ENCODE measurements around the gene TRABD2B. TPM values are rescaled to one million over a fixed set of nuclear protein-coding genes. Genes with fewer than 3 reads are reported as not detected.

Gene TRABD2B
- total RNA-seq, 1 experiment from 2014 or later: 0.05 TPM

DNA sequence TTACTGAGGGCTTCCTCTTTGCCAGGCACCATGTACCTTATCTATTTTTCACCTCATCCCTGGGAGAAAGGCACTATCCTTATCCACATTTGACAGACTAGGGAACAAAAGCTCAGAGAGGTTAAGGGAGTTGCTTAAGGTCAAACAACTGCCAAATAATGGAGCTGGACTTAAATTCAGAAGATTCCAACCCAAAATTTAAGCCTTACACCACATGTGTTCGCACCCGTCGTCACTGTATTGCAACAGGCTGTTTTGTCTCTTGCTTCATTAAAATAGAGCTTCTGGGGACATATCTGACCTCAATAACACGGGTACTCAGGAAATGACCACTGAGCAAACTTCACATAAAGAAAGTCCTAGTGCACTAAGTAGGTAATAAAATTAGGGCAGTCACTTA is 62.0 kb downstream of the TRABD2B start:
- Histone ChIP-seq H3K9ac (ENCODE audit: low read length) (no peak overlapping the region), H3K27me3 (ENCODE audit: insufficient read depth, low read length) (no peaks in the 10 kb centered on the region; the same call in none of the 2 replicates), H3K27ac (ENCODE audit: low read depth, low read length) (no peak overlapping the region), H4K20me1 (ENCODE audit: insufficient read depth) (no peaks in the 10 kb centered on the region), H3K4me1 (ENCODE audit: control insufficient read depth in 1 of 2, insufficient read depth in 2 of 2, low read length in 2 of 2) (0 out of 4 replicates have a peak, but pooled peaks cover 0 to 3% of the 10 kb centered on the region in 2 experiments), H3K4me2 (ENCODE audit: low read length) (no peak overlapping the region), H3K79me2 (ENCODE audit: insufficient read depth, low read length) (no peaks in the 10 kb centered on the region), H3K36me3 (ENCODE audit: control insufficient read depth in 1 of 2, insufficient read depth in 2 of 2, low read length in 2 of 2) (no peaks in the 10 kb centered on the region), H2AFZ (ENCODE audit: low read depth, low read length, poor library complexity, severe bottlenecking) (no peak overlapping the region), H3K9me3 (ENCODE audit: control insufficient read depth in 1 of 2, insufficient read depth in 1 of 2, low read depth in 1 of 2, low read length in 2 of 2) (no peaks in the 10 kb centered on the region), H3K9me2 (ENCODE audit: insufficient read depth) (no peaks in the 10 kb centered on the region), H3K4me3 (replicated peaks in 1 of 2; ENCODE audit: low read depth in 1 of 2, low read length in 2 of 2) (no peak overlapping the region)
- ChIA-PET POLR2A (no interaction called here), CTCF (no interaction called here), RAD21 (ENCODE audit: low non-redundant PET in 1 of 2, low total read pairs in 2 of 2, uncharacterized antibody in 2 of 2, unreplicated experiment in 2 of 2) (no interaction called here)
- intact Hi-C loops (cut with micrococcal nuclease): no loop called here
- ATAC-seq: no peak
- no TSS peak for BruUV-seq (replicated peaks)
- DNase-seq (ENCODE audit: low read depth, low spot score): no peak
- TF ChIP-seq REST (IDR thresholded peaks at IDR 0.05; ENCODE audit: low read depth) (no peak), SIN3A (IDR thresholded peaks at IDR 0.05; ENCODE audit: low read depth) (no peak), POLR2A (IDR thresholded peaks at IDR 0.05; ENCODE audit: borderline replicate concordance, extremely low read depth, insufficient read depth, insufficient read length) (no peak), SP1 (IDR thresholded peaks at IDR 0.05; ENCODE audit: low read depth) (no peak), ATF3 (IDR thresholded peaks at IDR 0.05) (no peak), YY1 (IDR thresholded peaks at IDR 0.05; ENCODE audit: extremely low read depth, insufficient replicate concordance, low read depth, low read length) (no peak), ZNF274 (IDR thresholded peaks at IDR 0.05; ENCODE audit: low read depth, low read length) (no peak), CEBPB (IDR thresholded peaks at IDR 0.05; ENCODE audit: low read depth) (no peak), SRF (IDR thresholded peaks at IDR 0.05; ENCODE audit: low read depth) (no peak), ZFX (IDR thresholded peaks at IDR 0.05) (no peak)
- TF ChIP-seq, protein P1, sequence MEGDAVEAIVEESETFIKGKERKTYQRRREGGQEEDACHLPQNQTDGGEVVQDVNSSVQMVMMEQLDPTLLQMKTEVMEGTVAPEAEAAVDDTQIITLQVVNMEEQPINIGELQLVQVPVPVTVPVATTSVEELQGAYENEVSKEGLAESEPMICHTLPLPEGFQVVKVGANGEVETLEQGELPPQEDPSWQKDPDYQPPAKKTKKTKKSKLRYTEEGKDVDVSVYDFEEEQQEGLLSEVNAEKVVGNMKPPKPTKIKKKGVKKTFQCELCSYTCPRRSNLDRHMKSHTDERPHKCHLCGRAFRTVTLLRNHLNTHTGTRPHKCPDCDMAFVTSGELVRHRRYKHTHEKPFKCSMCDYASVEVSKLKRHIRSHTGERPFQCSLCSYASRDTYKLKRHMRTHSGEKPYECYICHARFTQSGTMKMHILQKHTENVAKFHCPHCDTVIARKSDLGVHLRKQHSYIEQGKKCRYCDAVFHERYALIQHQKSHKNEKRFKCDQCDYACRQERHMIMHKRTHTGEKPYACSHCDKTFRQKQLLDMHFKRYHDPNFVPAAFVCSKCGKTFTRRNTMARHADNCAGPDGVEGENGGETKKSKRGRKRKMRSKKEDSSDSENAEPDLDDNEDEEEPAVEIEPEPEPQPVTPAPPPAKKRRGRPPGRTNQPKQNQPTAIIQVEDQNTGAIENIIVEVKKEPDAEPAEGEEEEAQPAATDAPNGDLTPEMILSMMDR (IDR thresholded peaks at IDR 0.05 in 2 of 3, conservative IDR thresholded peaks at IDR 0.05 in 1 of 3; ENCODE audit: borderline replicate concordance in 1 of 3, insufficient read depth in 1 of 3, low read depth in 2 of 3, low read length in 2 of 3): no peak
- TF ChIP-seq, protein P2, sequence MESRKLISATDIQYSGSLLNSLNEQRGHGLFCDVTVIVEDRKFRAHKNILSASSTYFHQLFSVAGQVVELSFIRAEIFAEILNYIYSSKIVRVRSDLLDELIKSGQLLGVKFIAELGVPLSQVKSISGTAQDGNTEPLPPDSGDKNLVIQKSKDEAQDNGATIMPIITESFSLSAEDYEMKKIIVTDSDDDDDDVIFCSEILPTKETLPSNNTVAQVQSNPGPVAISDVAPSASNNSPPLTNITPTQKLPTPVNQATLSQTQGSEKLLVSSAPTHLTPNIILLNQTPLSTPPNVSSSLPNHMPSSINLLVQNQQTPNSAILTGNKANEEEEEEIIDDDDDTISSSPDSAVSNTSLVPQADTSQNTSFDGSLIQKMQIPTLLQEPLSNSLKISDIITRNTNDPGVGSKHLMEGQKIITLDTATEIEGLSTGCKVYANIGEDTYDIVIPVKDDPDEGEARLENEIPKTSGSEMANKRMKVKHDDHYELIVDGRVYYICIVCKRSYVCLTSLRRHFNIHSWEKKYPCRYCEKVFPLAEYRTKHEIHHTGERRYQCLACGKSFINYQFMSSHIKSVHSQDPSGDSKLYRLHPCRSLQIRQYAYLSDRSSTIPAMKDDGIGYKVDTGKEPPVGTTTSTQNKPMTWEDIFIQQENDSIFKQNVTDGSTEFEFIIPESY (IDR thresholded peaks at IDR 0.05; ENCODE audit: extremely low read depth, insufficient replicate concordance, low read length): no peak

Data from HCT116 (cell line).